GM18868 (cell line): ENCODE measurements around the gene LDLRAD4.

ENCODE experiments used
- ATAC-seq: cut with Tn5 transposase; IDR thresholded peaks from one replicate; pipeline ENCODE4 v1.9.1; 2021; ENCODE audit warnings: mild to moderate bottlenecking, moderate library complexity; ENCODE audit not compliant: unreplicated experiment

The LDLRAD4 gene

DNA sequence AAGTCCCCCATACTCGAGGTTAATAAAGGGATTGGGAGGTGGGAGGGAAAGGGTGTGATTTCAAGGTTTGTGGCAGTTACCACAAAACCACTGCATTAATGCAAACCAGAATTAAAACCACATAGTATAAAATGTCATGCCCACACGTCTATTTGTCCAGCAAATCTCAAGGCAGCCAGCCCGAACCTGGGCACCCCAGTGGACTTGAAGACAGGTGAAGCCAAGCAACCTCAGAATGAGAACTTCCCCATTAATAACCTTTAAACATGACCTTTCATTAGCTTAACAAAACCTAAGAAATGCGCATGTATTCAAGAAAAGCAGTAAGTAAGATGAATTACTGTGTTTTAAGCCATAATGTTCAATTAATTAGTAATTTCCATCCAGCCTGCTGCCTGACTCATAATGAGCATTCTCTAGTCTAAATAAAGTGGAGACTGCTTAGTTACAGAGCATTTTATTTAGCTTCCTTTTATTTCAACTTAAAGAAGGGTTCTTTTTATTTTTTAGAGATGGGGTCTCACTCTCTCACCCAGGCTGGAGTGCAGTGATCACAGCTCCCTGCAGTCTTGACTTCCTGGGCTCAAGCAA lies 278.2 kb downstream of the LDLRAD4 start:
- no peak for ATAC-seq

DNA sequence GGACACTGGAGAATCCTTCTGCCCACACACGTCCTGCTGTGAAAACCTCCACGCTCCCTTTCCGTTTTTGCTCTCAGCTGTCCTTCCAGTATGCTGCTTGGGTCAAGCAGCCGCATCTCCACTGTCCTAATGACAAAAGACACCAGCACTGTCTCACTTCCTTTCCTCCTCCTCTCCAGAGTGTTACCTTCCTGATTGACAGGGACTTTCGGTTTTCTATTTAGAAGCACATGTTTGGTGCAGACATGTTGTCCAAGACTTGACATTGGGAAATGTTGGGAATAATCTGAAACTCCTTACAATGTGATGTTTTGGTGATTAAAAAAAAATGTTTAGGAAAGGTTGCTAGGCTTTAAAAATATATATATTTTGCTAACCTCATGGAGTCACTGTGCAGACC lies 281.2 kb downstream of the LDLRAD4 start:
- no peak for ATAC-seq

- ATAC-seq = no peak
These were observed 281.8 kb downstream of the LDLRAD4 start for GRCh38 chr18:13500227-13500865.

DNA sequence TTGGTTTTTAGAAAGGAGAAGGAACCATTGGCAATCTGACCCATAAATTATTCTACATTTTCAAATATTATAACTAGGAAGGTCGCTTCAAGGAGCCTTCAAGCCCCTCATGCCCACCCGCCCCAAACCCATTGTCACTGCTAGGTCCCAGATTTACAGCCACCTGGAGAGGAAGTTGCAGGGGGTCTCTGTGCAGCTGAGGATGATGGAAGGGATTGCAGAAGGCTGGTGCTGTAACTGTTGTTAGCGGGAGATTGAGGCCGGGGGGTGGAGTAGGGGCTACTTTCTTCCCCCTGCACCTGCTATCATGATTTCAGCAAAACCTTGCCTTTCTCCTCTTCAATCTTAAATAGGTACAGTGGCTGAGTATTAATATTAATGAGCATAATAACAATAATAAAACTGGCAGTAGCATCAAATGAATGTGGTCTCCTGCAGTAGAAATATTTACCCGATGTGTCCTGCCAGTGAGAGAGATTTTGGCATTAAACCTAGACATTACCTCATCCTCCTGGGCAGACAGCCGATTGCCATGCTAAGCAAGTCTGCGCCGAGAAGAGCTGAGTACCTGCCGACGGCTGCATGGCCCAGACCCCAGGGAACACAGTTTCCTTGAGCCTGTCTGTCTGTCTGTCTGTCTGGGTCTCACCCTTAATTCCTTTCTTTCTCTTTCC lies 282.4 kb downstream of the LDLRAD4 start:
- ATAC-seq = no peak

DNA sequence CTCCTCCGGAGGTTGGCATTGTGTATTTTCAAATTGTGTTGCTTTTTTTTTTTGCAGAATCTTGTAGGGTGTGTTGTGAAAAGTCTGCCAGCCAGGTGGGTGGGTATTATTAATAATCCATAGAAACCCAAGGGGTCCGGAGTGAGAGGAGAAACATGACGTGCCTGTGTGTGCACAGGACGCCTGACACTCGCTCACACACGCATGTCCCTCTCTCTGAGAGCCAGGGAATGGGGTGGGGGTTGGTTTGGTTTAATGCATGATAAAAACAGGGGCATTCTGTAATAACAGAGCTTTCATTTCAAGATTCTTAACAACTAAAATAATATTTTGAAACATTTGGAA lies 283.0 kb downstream of the LDLRAD4 start:
- ATAC-seq = no peak

DNA sequence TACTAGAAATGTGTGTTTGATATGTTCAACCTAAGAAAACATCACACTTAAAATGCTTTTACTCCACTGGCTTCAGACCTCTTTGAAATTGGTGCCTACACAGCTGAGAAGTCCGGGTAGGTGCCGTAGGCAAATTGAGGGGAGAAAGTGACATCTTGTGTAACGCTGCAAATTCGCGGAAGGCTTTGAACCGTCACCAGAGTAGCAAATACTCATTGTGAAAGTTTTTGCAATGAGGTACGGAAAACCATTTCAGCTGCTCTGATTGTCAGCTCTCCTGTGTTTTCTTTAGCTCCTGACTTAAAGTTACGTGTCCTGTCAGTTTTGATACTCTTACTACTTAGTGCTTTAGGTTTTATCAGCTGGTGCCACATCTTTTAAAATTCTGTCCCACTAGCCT lies 283.3 kb downstream of the LDLRAD4 start:
- peak; percentile 98 for ATAC-seq

DNA sequence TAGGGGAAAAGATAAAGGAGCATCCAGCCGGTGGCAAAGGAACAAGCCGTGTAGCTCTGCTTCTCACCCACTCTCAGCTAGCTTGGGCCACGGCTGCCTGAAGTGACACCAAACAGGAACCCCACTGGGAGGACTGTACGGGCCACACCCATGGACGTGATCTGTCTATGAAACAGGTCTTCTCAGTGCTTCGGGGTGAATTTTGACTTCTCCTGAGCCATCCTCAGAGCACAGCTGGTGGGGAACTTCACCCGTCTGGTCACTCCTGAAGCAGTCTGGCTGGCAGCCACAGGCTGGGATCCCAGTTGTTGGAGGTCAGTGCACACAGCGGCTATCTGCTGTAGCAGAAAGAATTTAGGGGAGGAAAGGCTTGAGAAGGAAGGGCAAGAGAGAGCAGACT lies 284.0 kb downstream of the LDLRAD4 start:
- no peak for ATAC-seq

- ATAC-seq = no peak
These were observed 285.3 kb downstream of the LDLRAD4 start for GRCh38 chr18:13503836-13504235.

- ATAC-seq = no peak
These were observed 287.3 kb downstream of the LDLRAD4 start for GRCh38 chr18:13505780-13506345.

- no peak for ATAC-seq
These were observed 292.0 kb downstream of the LDLRAD4 start for GRCh38 chr18:13510594-13510993.

GRCh38 chr18:13511961-13512577 lies 293.5 kb downstream of the LDLRAD4 start:
- no peak for ATAC-seq

- ATAC-seq = no peak
These were observed 294.5 kb downstream of the LDLRAD4 start for GRCh38 chr18:13513021-13513420.

DNA sequence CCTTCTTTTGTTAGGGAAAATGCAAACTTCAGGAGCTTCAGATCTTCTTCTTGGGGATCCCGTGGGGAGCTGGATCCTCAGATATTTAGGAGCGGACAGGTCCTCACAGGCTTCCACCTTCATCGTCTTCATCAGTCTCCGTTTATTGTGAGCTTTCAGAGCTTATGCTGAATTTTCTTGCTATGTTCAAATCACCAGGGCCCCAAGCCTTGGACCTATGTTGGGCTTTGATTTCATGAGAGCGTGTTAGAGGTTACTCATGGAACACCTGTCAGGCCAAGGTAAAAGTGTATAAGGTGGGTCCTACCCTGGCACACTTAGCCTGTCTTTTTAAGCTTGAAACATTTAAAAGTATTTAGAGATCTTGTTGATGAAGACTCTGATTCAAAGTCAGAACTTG lies 294.9 kb downstream of the LDLRAD4 start:
- no peak for ATAC-seq

- no peak for ATAC-seq
These were observed 296.0 kb downstream of the LDLRAD4 start for GRCh38 chr18:13514558-13514957.

DNA sequence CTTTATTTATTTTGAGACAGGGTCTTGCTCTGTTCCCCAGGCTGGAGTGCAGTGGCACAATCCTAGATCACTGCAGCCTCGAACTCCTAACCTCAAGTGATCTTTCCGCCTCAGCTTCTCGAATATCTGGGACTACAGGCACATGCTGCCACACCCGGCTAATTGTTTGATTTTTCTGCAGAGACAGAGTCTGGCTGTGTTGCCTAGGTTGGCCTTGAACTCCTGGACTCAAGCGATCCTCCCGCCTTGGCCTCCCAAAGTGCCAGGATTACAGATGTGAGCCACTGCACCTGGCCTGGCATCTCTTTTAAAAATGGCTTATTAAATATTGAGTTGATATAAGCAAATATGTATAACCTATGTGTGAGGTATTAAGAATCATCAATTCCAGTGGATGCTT lies 298.3 kb downstream of the LDLRAD4 start:
- ATAC-seq = no peak

DNA sequence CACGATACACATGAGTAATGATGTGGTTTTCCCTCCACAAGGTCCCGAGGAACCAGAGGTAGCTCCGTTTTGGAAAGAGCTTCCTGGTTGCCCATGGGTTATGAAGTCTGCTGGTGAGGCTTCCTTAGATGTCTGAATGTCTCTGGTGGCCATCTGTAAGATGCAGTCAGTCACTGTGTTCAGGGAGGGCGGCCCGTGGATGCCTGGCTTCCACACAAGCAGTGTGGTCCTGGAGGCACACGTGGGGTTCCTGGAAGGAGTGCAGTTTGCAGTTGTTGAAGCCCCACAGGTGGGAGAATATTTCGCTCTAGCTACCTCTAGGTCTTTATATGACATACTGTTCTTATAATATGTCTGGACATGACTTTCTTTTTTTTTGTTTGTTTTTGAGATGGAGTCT lies 298.8 kb downstream of the LDLRAD4 start:
- no peak for ATAC-seq

DNA sequence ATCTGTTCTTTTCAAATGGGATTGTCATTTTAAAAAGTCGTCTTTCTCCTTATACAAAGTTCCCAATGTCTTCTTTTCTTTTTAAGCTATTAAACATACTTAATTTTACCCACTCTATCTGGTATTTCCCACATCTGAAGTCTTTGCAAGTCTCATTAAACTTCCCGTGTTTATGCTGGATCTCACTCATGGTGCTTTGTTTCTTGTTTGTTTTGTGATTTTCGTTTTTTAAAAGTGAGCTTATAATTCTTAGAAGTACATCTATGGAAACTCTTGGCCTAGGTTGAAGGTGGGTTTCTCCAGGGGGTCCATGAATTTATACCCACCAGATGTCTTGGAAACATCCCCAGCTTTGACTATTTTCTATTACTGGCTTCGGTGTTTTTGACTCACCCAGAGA lies 299.8 kb downstream of the LDLRAD4 start:
- ATAC-seq = no peak

DNA sequence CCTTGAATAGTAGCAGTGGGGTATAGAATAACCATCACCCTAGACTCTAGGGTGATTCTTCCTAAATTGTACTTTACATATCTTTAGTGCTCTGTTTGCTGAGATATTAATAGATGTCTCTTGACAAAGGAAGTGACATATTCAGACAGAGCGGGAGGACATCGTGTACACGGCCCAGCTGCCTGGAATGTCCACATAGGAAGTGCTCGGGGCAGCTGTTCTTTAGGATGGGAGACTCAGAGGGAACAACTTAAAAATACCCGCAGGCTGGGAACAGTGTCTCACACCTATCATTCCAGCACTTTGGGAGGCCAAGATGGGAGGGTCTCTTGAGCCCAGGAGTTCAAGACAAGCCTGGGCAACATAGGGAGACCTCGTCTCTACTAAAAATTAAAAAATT lies 301.7 kb downstream of the LDLRAD4 start:
- ATAC-seq = no peak

- ATAC-seq = no peak
These were observed 302.2 kb downstream of the LDLRAD4 start for GRCh38 chr18:13520741-13521140.

- ATAC-seq = no peak
These were observed 302.9 kb downstream of the LDLRAD4 start for GRCh38 chr18:13521418-13521817.

DNA sequence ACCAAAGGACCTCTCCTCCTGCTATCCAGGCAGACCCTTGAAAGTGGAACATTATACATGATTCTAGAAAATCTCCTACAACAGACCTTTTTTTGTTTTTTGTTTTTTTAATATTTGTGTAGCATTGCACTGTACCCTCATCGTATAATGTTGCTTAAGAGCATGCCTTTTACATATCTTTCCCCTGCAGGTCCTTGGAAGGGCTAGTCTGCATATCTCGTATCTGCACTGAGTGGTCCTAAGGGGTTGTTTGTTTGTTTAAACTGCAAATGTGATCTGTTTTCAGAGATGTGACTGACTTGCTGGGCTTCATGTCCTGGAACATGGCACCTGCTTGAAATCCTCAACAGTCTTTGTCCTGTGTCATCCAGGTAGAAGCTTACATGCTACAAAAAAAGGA lies 303.7 kb downstream of the LDLRAD4 start:
- no peak for ATAC-seq
